NT2/D1 (cell line): ENCODE measurements around the gene TEX29.

Source experiments
- DNase-seq: peaks from one replicate; pipeline ENCODE4 v3.0.0-alpha.2; 2011; ENCODE audit warnings: low read depth, low spot score
- H3K27me3 ChIP-seq: 2 replicates; pipeline ENCODE4 v1.6.0; 2011; ENCODE audit warnings: mild to moderate bottlenecking; ENCODE audit not compliant: insufficient read length, insufficient read depth
- H3K36me3 ChIP-seq: 2 replicates; pipeline ENCODE4 v1.6.1; 2011; ENCODE audit warnings: mild to moderate bottlenecking, low read length, mixed read lengths; ENCODE audit not compliant: insufficient read depth, insufficient read length
- H3K4me1 ChIP-seq: 2 replicates; pipeline ENCODE4 v1.5.1; 2011; ENCODE audit not compliant: insufficient read depth, insufficient read length
- H3K4me3 ChIP-seq: 2 replicates; pipeline ENCODE4 v1.5.1; 2011; ENCODE audit warnings: low read depth; ENCODE audit not compliant: insufficient read length
- H3K9ac ChIP-seq: 2 replicates; pipeline ENCODE4 v1.6.0; 2011; ENCODE audit warnings: low read depth; ENCODE audit not compliant: insufficient read length
- H3K9me3 ChIP-seq: 2 replicates; pipeline ENCODE4 v1.5.1; 2011; ENCODE audit warnings: mild to moderate bottlenecking, low read length; ENCODE audit not compliant: insufficient read depth
- SUZ12 ChIP-seq: IDR thresholded peaks from 2 replicates; pipeline ENCODE4 v1.6.1; 2011; ENCODE audit not compliant: insufficient read length, insufficient read depth; ENCODE audit errors: extremely low read depth
- YY1 ChIP-seq: IDR thresholded peaks from 2 replicates; pipeline ENCODE4 v1.6.1; 2011; ENCODE audit not compliant: insufficient read length, insufficient read depth
- ZNF274 ChIP-seq: IDR thresholded peaks from 2 replicates; pipeline ENCODE4 v1.6.1; 2011; ENCODE audit warnings: mild to moderate bottlenecking, low read depth, low read length

Gene TEX29

GRCh38 chr13:111384441-111385182 lies 64.2 kb downstream of the TEX29 start:
- Histone ChIP-seq H3K4me3 (no peak overlapping the region), H3K4me1 (no peaks in the 10 kb centered on the region), H3K9ac (no peak overlapping the region), H3K36me3 (no peaks in the 10 kb centered on the region), H3K9me3 (0 out of 2 replicates have a peak, but pooled peaks cover 4% of the 10 kb centered on the region), H3K27me3 (no peaks in the 10 kb centered on the region)
- TF ChIP-seq ZNF274 (no peak), YY1 (no peak), SUZ12 (no peak)
- no peak for DNase-seq

- H3K27me3 ChIP-seq = no peaks in the 10 kb centered on the region
Observed at GRCh38 chr13:111385183-111385857, 64.9 kb downstream of the TEX29 start.

GRCh38 chr13:111387026-111387871 lies 66.8 kb downstream of the TEX29 start:
- H3K9ac ChIP-seq = no peak overlapping the region
- no peak for TF ChIP-seq YY1
- TF ChIP-seq ZNF274 = no peak
- no peak for TF ChIP-seq SUZ12
- no peak overlapping the region for H3K4me3 ChIP-seq
- no peaks in the 10 kb centered on the region for H3K36me3 ChIP-seq
- H3K27me3 ChIP-seq = no peaks in the 10 kb centered on the region
- no peaks in the 10 kb centered on the region for H3K4me1 ChIP-seq
- H3K9me3 ChIP-seq = no peaks in the 10 kb centered on the region
- no peak for DNase-seq

More at GRCh38 chr13:111385183-111385857, 64.9 kb downstream of the TEX29 start:
- no peaks in the 10 kb centered on the region for H3K4me1 ChIP-seq
- H3K9me3 ChIP-seq = 0 out of 2 replicates have a peak, but pooled peaks cover 3% of the 10 kb centered on the region
- no peak for TF ChIP-seq ZNF274
- no peak for TF ChIP-seq SUZ12
- TF ChIP-seq YY1 = no peak
- no peak overlapping the region for H3K9ac ChIP-seq
- H3K36me3 ChIP-seq = no peaks in the 10 kb centered on the region
- no peak for DNase-seq
- H3K4me3 ChIP-seq = no peak overlapping the region

GRCh38 chr13:111387945-111388600 lies 67.6 kb downstream of the TEX29 start:
- Histone ChIP-seq H3K27me3 (no peaks in the 10 kb centered on the region), H3K4me3 (no peak overlapping the region), H3K36me3 (no peaks in the 10 kb centered on the region), H3K9ac (no peak overlapping the region), H3K4me1 (no peaks in the 10 kb centered on the region), H3K9me3 (no peaks in the 10 kb centered on the region)
- DNase-seq = no peak
- no peak for TF ChIP-seq ZNF274
- no peak for TF ChIP-seq YY1
- no peak for TF ChIP-seq SUZ12

GRCh38 chr13:111388851-111389500 lies 68.5 kb downstream of the TEX29 start:
- Histone ChIP-seq H3K9ac (no peak overlapping the region), H3K36me3 (no peaks in the 10 kb centered on the region), H3K4me3 (no peak overlapping the region), H3K4me1 (no peaks in the 10 kb centered on the region), H3K27me3 (no peaks in the 10 kb centered on the region), H3K9me3 (no peaks in the 10 kb centered on the region)
- no peak for TF ChIP-seq SUZ12
- no peak for TF ChIP-seq ZNF274
- no peak for TF ChIP-seq YY1
- no peak for DNase-seq
